ENCODE measurements around the gene ZAP70.

GRCh38 chr2:97750017-97750416 lies 36.6 kb downstream of the ZAP70 start:
- TF ChIP-seq CTCF (IDR thresholded peaks at IDR 0.05; ENCODE audit: low read depth, low read length, poor library complexity, severe bottlenecking) (no peak), EZH2phosphoT487 (IDR thresholded peaks at IDR 0.05; ENCODE audit: borderline replicate concordance, low read length) (no peak)

All from DOHH2 (cell line).